Osteoblast (primary cell): ENCODE results near the gene LRRC3. TPM values are rescaled to one million over a fixed set of nuclear protein-coding genes. Genes with fewer than 3 reads are reported as not detected.

Experiments used
- DNase-seq: peaks from one replicate; pipeline ENCODE4 v3.0.0; 2011; ENCODE audit warnings: low spot score, mixed read lengths; ENCODE audit not compliant: insufficient read length; ENCODE audit errors: missing footprints
- H2AFZ ChIP-seq: 2 replicates; pipeline ENCODE4 v1.6.0; 2011; ENCODE audit warnings: mild to moderate bottlenecking, low read length
- H3K27ac ChIP-seq: 2 replicates; pipeline ENCODE4 v1.5.1; 2011; ENCODE audit warnings: mild to moderate bottlenecking, low read depth, low read length, moderate library complexity
- H3K27me3 ChIP-seq: 2 replicates; pipeline ENCODE4 v1.6.0; 2012; ENCODE audit warnings: mild to moderate bottlenecking, control low read depth, inconsistent platforms, low read length, moderate library complexity; ENCODE audit not compliant: insufficient read depth
- H3K36me3 ChIP-seq: 2 replicates; pipeline ENCODE4 v1.5.1; 2011; ENCODE audit warnings: mild to moderate bottlenecking, low read length, control low read depth, moderate library complexity; ENCODE audit not compliant: insufficient read depth
- H3K4me1 ChIP-seq: 2 replicates; pipeline ENCODE4 v1.5.1; 2011; ENCODE audit warnings: mild to moderate bottlenecking, low read length, control low read depth, moderate library complexity; ENCODE audit not compliant: insufficient read depth
- H3K4me2 ChIP-seq: 2 replicates; pipeline ENCODE4 v1.6.0; 2011; ENCODE audit warnings: mild to moderate bottlenecking, low read length; ENCODE audit not compliant: insufficient read depth
- H3K4me3 ChIP-seq: fragments of 200-600 bp; sonication (generic); 3 replicates; pipeline ENCODE4 v1.5.1; 2012; ENCODE audit warnings: mild to moderate bottlenecking, low read length, inconsistent platforms; ENCODE audit not compliant: insufficient read depth
- H3K79me2 ChIP-seq: 2 replicates; pipeline ENCODE4 v1.6.0; 2012; ENCODE audit warnings: mild to moderate bottlenecking, low read length, control low read depth, inconsistent platforms; ENCODE audit not compliant: insufficient read depth
- H3K9me3 ChIP-seq: 2 replicates; pipeline ENCODE4 v1.5.1; 2011; ENCODE audit warnings: low read depth, low read length, control low read depth
- H4K20me1 ChIP-seq: 2 replicates; pipeline ENCODE4 v1.6.0; 2012; ENCODE audit warnings: mild to moderate bottlenecking, low read length, control low read depth; ENCODE audit not compliant: insufficient read depth
- small RNA-seq: library from RNA; depleted of rRNA; stranded (forward); fragments of <200 nt; gene quantifications from one replicate; pipeline ENCODE3, GENCODE V24; 2012
- total RNA-seq: library from RNA; depleted of rRNA; stranded (reverse); fragments of >200 nt; gene quantifications from 2 replicates; pipeline ENCODE4 v1.2.3, GENCODE V29; 2012
- TF ChIP-seq, protein P1 (sequence below): IDR thresholded peaks from 2 replicates; pipeline ENCODE4 v1.5.1; 2011; ENCODE audit warnings: mild to moderate bottlenecking, low read depth, low read length, moderate library complexity; ENCODE audit errors: extremely low read depth

The LRRC3 gene
- total RNA-seq, 1 donor = 0.72 TPM

DNA sequence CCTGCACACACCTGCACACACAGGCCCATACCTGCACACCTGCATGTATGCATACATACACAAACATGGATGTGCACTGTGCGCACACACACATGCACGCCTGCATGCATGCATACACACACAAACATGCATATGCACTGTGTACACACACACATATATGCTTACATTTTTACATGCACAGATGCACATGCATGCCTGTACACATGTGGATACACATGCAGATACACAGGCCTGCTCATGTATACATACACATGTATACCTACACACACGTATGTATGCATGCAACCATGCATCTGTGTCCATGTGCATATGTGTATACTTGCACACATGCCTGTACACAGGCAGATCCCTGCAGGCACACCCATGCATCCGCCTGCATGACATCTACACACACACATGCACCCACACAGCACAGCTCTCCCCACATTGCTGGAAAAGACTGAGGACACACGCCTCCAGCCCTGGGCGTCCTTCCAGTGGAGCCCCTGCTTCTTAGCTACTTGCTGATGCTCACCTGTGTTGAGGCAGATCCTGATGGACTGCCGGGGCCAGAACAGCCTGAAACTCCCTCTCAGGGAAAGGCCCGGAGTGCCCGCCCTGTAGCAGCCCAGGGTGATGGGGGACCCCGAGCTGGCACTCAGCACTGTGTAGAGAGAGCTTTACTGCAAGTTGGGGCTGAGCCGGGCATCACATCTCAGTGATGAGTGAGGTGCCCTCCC is 56.1 kb downstream of the LRRC3 start:
- Histone ChIP-seq H3K36me3 (no peaks in the 10 kb centered on the region), H4K20me1 (no peaks in the 10 kb centered on the region), H3K27ac (no peak overlapping the region), H3K9me3 (no peaks in the 10 kb centered on the region), H3K79me2 (no peaks in the 10 kb centered on the region), H3K4me2 (no peak overlapping the region), H3K27me3 (peaks cover 3% of the 10 kb centered on the region), H3K4me1 (no peaks in the 10 kb centered on the region), H2AFZ (no peak overlapping the region), H3K4me3 (no peak overlapping the region)
- TF ChIP-seq, protein P1, sequence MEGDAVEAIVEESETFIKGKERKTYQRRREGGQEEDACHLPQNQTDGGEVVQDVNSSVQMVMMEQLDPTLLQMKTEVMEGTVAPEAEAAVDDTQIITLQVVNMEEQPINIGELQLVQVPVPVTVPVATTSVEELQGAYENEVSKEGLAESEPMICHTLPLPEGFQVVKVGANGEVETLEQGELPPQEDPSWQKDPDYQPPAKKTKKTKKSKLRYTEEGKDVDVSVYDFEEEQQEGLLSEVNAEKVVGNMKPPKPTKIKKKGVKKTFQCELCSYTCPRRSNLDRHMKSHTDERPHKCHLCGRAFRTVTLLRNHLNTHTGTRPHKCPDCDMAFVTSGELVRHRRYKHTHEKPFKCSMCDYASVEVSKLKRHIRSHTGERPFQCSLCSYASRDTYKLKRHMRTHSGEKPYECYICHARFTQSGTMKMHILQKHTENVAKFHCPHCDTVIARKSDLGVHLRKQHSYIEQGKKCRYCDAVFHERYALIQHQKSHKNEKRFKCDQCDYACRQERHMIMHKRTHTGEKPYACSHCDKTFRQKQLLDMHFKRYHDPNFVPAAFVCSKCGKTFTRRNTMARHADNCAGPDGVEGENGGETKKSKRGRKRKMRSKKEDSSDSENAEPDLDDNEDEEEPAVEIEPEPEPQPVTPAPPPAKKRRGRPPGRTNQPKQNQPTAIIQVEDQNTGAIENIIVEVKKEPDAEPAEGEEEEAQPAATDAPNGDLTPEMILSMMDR = no peak
- no peak for DNase-seq

Small RNA genes lying within 50 kb of the gene (small RNA-seq; reads per million reads assigned to genes)
- gene RF00285 = not detected

Other genes starting within 250 kb of the LRRC3 start
- 0.29 TPM in 1 of 2 replicates, not detected in the other for gene ICOSLG, start 214.6 kb upstream of the LRRC3 start, total RNA-seq
- not detected in 2 replicates for gene DNMT3L, start 193.6 kb upstream of the LRRC3 start, total RNA-seq
- gene AIRE, start 169.6 kb upstream of the LRRC3 start, total RNA-seq = not detected in 2 replicates
- 93.1 and 114 TPM in 2 replicates for gene PFKL, start 155.5 kb upstream of the LRRC3 start, total RNA-seq
- gene CFAP410, start 116.1 kb upstream of the LRRC3 start, total RNA-seq = 14.5 and 15.0 TPM in 2 replicates
- under 0.01 and 0.36 TPM in 2 replicates for gene TRPM2, start 101.9 kb upstream of the LRRC3 start, total RNA-seq
- not detected in 2 replicates for gene KRTAP10-1, start 84.7 kb downstream of the LRRC3 start, total RNA-seq
- not detected in 2 replicates for gene KRTAP10-2, start 96.0 kb downstream of the LRRC3 start, total RNA-seq
- not detected in 2 replicates for gene KRTAP10-3, start 103.3 kb downstream of the LRRC3 start, total RNA-seq
- not detected in 2 replicates for gene KRTAP10-4, start 118.2 kb downstream of the LRRC3 start, total RNA-seq
- gene KRTAP10-5, start 125.1 kb downstream of the LRRC3 start, total RNA-seq = not detected in 2 replicates
- gene KRTAP10-6, start 137.0 kb downstream of the LRRC3 start, total RNA-seq = not detected in 2 replicates
- gene KRTAP10-7, start 145.1 kb downstream of the LRRC3 start, total RNA-seq = not detected in 2 replicates
- gene KRTAP10-8, start 156.6 kb downstream of the LRRC3 start, total RNA-seq = not detected in 2 replicates
- not detected in 2 replicates for gene KRTAP10-9, start 171.6 kb downstream of the LRRC3 start, total RNA-seq
- not detected in 2 replicates for gene KRTAP10-10, start 181.8 kb downstream of the LRRC3 start, total RNA-seq
- not detected in 2 replicates for gene KRTAP10-11, start 190.9 kb downstream of the LRRC3 start, total RNA-seq
- gene KRTAP12-4, start 199.1 kb downstream of the LRRC3 start, total RNA-seq = not detected in 2 replicates
- gene KRTAP12-3, start 202.4 kb downstream of the LRRC3 start, total RNA-seq = not detected in 2 replicates
- gene KRTAP12-2, start 211.4 kb downstream of the LRRC3 start, total RNA-seq = not detected in 2 replicates
- not detected in 2 replicates for gene KRTAP12-1, start 226.7 kb downstream of the LRRC3 start, total RNA-seq
- not detected in 2 replicates for gene KRTAP10-12, start 241.7 kb downstream of the LRRC3 start, total RNA-seq